NCI-H2081 treated with DMSO at 0.1 percent for 48 hours (cell line): ENCODE measurements around the gene REV1.
"Not testable (repeated sequence)": the region's sequence is repeated elsewhere in the genome, so short reads cannot be mapped to it uniquely, and the experiment has no call there.

Experiments used
- DNase-seq: peaks from one replicate; lab custom pipeline; 2025; lab: John Stamatoyannopoulos, UW

The REV1 gene

DNA sequence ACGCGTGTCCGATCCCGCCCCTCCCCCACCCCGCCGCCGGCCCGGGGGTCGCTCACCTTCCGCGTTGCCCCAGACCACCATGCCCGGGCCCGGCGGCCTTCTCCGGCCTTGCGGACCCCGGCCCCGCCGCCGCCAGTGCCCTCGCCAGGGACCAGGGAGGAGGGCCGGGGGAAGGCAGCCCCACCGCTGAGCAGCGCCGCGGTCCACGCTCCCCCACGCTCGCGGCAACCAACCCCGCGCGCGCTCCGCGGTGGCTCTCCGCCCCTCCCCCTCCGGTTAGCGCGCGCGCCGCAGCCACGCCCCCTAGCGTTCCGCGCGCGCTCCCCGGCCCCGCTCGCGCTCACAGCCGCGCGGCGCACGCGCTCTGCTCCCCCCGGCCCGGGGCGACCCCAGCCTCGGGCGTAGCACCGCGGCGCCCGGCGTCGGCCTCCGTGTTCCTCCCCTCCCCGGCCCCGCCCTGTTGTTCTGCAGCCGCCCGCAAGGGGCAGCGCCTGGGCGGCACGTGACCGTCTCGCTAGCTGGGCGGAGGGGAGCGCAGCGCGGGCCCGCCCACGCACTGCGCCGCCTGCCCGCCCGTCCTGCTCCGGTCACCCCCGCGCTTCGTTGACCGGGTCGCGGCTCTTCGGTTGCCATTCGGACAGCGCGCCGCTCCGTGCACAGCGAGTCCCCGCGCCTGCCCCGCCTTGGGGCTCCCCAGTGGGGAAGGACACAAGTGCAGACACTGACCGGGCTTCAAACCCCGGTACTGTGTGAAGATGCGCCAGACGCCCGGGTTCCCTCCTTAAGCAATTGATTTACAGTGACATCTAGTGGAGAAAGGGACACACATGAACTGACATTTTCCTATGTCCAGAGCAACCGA is at the start of gene REV1:
REV1 (minus strand) TSS at position 257 of the 862 bp plus-strand sequence. CDS start 25,042 bp downstream, outside the sequence.
- DNase-seq: peak; percentile 58

DNA sequence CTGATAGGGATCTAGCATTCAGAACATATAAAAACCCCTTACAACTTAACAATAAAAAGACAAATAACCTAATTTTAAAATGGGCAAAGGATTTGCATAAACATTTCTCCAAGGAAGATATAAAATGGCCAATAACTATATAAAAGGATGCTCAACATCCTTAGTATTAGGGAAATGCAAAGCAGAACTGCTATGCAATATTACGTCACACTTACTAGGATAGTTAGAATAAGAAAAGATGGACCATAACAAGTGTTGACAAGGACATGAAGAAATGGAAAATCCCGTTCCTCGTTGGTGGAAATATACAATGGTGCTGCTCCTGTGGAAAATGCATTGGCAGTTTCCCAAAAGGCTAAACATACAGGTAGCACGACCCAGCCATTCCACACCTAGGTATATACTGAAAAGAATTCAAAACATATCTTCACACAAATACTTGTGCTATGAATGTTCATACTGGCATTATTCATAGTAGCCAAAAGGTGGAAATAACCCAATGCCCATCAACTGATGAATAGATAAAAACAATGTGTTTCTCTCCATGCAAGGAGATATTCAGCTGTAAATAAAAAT is 48.2 kb upstream of the REV1 start:
- DNase-seq: no peak

DNA sequence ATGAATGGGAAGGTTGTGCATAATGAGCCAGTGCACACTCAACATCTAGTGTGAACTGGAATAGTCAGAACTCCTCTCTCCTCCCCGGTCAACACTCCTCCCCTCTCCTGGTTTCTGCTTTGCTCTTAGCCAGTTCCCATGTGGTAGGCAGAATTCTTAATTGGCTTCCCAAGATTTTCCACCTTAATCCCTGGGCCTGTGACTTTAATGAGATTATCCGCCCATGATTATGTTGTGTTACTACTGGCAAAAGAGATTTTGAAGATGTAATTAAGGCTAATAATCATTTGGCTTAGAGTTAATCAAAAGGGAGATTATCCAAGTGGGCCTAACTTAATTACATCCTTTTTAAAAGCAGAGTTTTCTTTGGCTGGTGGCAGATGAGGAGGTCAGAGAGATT is 34.2 kb upstream of the REV1 start:
- no peak for DNase-seq

DNA sequence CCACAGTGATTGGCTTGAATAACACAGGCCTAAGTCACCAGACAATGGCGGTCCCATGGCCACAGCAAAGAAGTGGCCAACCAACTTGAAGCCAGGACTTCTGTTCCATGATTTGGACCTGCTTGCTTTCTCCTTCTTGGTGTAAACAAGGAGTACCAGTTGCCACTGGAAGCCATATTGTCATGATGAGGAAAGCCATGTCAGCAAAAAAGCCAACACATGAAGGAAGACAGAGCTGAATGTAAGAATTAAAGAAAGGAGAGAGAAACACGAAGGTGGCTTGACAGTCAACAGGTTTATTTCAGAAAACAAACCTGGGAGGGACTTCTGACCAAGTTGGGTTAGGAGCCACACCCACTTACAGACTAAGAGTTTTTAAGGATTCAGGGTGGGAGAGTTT is 32.3 kb upstream of the REV1 start:
- DNase-seq: no peak

GRCh38 chr2:99520813-99521212 is 31.0 kb upstream of the REV1 start:
- DNase-seq: no peak

DNA sequence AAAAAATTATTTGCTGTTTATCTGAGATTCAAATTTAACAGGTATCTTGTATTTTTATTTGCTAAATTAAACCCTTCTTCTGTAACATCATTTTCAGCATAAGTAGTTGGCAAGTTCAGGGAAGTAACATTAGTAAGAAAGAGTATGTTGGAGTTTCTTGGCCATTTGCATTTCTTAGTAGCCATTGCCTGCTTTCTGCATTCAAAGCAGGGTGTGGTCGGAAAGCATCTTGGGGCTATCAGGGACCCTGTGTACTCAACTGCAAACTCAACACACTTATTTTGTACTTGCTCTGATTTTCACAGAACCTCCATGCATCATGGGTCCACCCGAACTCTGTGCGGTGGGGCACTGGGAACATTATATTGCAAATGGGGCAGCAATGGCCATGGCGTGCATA is 30.4 kb upstream of the REV1 start:
- no peak for DNase-seq

DNA sequence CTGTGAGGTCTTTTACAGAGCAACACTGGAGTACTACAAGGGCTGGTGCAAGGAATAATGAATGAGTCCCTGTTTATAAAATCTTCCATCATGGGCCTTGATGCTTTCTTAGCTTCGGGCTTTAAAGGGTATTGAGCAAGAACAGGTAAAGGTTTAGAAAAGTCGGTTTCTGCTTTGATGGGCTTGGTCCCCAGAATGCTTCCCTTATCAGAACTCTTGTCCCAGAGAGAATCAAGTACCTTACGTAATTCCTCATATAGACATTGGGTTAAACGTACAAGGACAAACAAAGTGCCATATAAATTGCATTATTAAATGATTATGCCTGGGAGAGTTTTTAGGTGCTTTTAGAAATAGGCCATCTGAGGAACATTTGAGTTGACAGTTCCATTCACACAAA is 24.5 kb upstream of the REV1 start:
- no peak for DNase-seq

DNA sequence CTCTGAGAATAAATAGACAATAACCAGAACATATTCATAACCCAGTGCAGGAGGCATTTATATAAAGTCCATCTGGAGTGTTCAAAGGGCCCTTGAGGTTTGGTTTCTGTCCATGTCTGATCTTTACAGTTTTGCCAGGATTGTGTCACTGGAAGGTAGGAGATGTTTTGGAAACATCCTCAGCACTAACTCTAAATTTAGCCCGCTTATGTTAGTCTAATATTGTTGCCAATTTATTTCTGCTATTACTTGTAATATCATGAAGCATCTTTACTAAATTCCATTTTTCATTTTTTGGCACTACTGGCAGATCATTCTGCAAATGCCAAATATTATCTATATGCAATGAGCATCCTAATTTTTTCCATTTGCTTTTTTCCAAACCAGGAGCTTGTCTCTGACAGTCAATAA is 22.4 kb upstream of the REV1 start:
- DNase-seq: no peak

GRCh38 chr2:99509387-99509786 is 19.6 kb upstream of the REV1 start:
- no peak for DNase-seq

DNA sequence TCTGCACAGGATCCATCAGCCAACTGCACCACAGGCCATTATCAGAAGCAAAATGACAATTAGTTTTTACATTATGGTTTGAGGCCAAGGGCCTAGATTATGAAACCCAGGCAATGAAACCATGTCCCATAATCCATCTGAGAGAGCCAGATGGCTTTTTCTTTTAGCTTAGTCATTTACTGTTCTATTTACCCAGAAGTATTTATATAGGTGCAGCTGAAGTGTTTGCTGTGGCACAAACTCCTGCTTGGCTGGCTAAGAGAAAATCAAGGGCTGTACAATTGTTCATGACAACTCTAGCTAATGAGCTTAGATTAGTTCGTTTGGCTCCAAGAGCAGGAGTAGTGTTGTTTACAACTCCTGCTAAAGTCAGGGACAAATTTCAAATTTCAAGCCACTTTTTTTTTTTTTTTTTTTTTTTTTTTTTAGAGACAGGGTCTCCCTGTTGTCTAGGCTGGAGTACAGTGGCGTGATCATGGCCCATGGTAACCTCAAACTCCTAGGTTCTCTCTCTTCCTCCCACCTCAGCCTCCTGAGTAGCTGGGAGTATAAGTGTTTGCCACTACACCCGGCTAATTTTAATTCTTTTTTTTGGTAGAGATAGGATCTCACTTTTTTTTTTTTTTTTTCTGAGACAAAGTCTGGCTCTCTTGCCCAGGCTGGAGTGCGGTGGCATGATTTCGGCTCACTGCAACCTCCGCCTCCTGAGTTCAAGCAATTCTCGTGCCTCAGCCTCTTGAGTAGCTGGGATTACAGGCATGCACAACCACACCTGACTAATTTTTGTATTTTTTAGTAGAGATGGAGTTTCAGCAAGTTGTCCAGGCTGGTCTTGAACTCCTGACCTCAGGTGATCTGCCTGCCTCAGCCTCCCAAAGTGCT is 18.4 kb upstream of the REV1 start:
- DNase-seq: peak; percentile 95

DNA sequence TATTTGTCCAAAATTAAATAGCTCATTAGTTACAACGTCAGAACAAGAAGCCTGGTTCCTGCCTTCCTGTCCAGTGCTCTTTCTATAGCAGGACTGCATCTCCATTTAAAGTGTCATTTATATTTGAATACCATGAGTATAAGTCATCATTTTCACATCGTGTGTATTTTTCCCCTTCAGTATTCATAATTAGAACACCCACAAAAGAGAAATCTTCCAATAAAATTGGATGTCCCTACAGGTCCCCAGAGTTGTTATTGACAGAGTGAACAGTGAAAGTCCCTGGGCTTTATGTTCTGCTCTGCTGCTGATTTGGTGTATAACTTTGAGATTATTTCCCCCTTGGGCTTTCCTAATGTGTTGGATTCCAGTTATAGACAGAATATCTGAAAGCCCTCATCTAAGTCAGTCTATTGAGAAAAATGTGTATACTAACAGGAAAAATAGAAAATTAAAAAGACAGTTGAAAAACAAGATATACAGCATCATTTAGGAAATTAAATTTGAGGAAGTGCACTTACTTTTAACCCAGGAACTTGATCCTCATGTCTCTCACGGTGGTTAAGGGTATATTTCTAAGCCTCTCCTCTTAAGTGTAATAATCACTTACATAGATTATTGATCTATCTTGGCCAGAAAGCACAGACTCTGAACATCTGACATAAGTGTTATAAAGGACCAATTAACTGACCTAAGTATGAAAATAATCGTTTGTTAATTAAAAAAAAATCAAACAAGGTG is 15.2 kb upstream of the REV1 start:
- no peak for DNase-seq

- DNase-seq: not testable (repeated sequence)
Measured at GRCh38 chr2:99503662-99504416, 14.0 kb upstream of the REV1 start.

GRCh38 chr2:99496021-99496420 is 6.2 kb upstream of the REV1 start:
- no peak for DNase-seq

- DNase-seq: no peak
Measured at GRCh38 chr2:99495115-99495860, 5.5 kb upstream of the REV1 start.

GRCh38 chr2:99492721-99493120 is 2.9 kb upstream of the REV1 start:
- DNase-seq: no peak

DNA sequence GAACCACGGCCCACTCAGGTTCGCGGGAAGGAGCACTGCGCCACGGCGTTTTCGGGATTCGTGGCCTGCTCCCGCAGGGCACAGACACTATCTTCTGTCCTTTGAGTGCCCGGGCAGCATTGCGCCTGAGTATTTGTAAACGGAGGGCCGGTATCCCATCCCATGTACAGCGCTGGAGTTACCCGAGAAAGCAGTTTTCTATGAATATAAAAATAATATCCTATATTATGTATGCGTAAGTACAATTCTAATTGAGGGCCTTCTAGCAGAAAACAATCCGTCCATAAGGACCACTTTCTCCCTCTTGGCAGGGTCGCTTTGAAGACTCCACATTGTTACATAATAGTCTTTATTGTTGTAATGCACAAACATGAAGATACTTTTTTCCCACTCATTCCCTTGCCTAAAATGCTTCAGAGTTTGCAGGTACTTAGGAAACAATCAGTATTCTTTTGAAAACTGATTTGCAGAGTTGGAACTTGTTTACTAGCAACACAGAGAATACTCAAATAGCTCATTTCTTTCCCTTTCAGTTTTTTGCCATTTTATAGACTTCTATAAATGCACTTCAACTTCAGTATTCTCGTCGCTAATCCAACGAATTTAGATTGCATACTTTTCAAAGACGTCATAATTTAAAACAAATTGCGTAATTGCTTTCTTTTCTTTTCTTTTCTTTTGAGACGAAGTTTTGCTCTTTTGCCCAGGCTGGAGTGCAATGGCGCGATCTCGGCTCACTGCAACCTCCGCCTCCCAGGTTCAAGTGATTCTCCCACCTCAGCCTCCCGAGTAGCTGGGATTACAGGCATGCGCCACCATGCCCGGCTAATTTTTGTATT is 1.0 kb upstream of the REV1 start:
- DNase-seq: no peak

GRCh38 chr2:99489063-99489760 is 605 bp downstream of the REV1 start:
- no peak for DNase-seq

DNA sequence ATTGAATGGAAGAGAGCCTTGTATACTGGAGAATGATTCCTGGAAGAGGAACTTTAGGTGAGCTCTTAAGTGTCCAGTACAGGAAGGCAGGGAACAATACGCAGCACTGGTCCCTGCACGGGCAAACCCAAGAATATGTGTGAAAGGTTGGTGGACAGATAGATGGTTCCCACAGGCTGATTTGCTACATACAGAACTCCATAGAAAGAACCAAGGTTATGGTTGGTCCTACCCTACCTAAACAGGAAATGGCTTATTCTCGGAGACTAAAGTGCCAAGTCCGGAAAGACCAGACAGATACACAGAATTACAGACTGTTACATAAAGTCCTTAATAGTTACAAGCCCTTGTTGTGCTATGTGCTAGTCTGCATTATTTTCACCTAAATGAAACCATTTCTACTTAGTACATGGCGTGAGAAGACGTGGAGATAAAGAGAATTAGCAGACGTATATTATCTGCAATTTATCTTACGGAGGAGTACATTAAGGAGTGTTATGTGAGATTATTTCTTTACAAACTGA is 1.2 kb downstream of the REV1 start:
- no peak for DNase-seq

DNA sequence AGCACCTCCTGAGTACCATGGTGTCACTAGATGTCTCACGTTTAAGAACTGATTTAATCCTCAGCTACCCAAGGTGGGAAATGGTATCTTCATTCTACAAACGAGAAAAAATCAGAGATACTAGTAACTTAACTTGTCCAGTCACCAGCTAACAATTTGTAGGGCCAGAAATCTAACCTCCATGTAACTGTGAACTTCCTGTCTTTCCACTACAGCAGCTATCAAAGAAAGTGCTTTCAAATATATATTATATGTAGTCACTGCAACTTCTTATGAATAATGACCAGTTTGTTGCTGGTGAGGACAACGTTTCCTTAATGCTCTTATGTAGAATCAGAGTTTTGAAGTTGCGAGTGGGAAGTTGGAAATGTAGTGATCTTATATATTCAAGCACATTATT is 1.9 kb downstream of the REV1 start:
- no peak for DNase-seq
